HepG2 (cell line): ENCODE measurements around the gene ADAT3. TPM values are rescaled to one million over a fixed set of nuclear protein-coding genes. Genes with fewer than 3 reads are reported as not detected.

ENCODE experiments used
- ARNT2 ChIP-seq: sonication (generic); formaldehyde crosslinking; IDR thresholded peaks from 2 replicates; pipeline ENCODE4 v1.8.0; 2022; ENCODE audit warnings: mild to moderate bottlenecking, low read depth, missing genetic modification reagents, moderate library complexity
- HES4 ChIP-seq: sonication (generic); formaldehyde crosslinking; IDR thresholded peaks from 2 replicates; pipeline ENCODE4 v1.9.0; 2021; ENCODE audit warnings: mild to moderate bottlenecking, missing genetic modification reagents, borderline replicate concordance
- IKZF4 ChIP-seq: sonication (generic); formaldehyde crosslinking; IDR thresholded peaks from 2 replicates; pipeline ENCODE4 v1.5.1; 2020; ENCODE audit warnings: borderline replicate concordance, mild to moderate bottlenecking, low read depth, missing genetic modification reagents; ENCODE audit errors: not compliant biosample characterization
- MED8 ChIP-seq: sonication (generic); formaldehyde crosslinking; IDR thresholded peaks from 2 replicates; pipeline ENCODE4 v1.8.1; 2023; ENCODE audit warnings: mild to moderate bottlenecking, missing genetic modification reagents; ENCODE audit not compliant: insufficient replicate concordance
- MXD4 ChIP-seq: IDR thresholded peaks from 2 replicates; pipeline ENCODE4 v1.6.1; 2016; ENCODE audit warnings: mild to moderate bottlenecking, missing biosample characterization, missing genetic modification reagents
- RBM22 ChIP-seq: fragments of 200-400 bp; formaldehyde crosslinking; optimal IDR thresholded peaks from 2 replicates; pipeline ENCODE3; 2017; ENCODE audit warnings: mild to moderate bottlenecking, low read length, moderate library complexity
- TFE3 ChIP-seq: IDR thresholded peaks from 2 replicates; pipeline ENCODE4 v1.6.1; 2016
- ZFP36L2 ChIP-seq: sonication (generic); formaldehyde crosslinking; IDR thresholded peaks from 2 replicates; pipeline ENCODE4 v1.4.0; 2020; ENCODE audit warnings: missing genetic modification reagents
- ZNF230 ChIP-seq: sonication (generic); formaldehyde crosslinking; IDR thresholded peaks from 2 replicates; pipeline ENCODE4 v1.4.0; 2020; ENCODE audit warnings: mild to moderate bottlenecking, missing genetic modification reagents
- ZNF264 ChIP-seq: sonication (generic); formaldehyde crosslinking; IDR thresholded peaks from 2 replicates; pipeline ENCODE4 v1.4.0; 2020; ENCODE audit warnings: missing genetic modification reagents
- ZNF33A ChIP-seq: sonication (generic); formaldehyde crosslinking; IDR thresholded peaks from 2 replicates; pipeline ENCODE4 v1.5.1; 2020; ENCODE audit warnings: missing genetic modification reagents, mild to moderate bottlenecking, moderate library complexity, borderline replicate concordance
- ZNF430 ChIP-seq: sonication (generic); formaldehyde crosslinking; IDR thresholded peaks from 2 replicates; pipeline ENCODE4 v1.9.0; 2021; ENCODE audit warnings: mild to moderate bottlenecking, missing genetic modification reagents
- ZNF703 ChIP-seq: sonication (generic); formaldehyde crosslinking; IDR thresholded peaks from 2 replicates; pipeline ENCODE4 v1.5.1; 2020; ENCODE audit warnings: missing genetic modification reagents, mild to moderate bottlenecking, moderate library complexity, borderline replicate concordance
- ZXDC ChIP-seq: sonication (generic); formaldehyde crosslinking; IDR thresholded peaks from 2 replicates; pipeline ENCODE4 v1.5.0; 2020; ENCODE audit warnings: mild to moderate bottlenecking, missing genetic modification reagents
- polyA plus RNA-seq, 8 experiments: library from polyadenylated mRNA; depleted of rRNA in 3 of 8; stranded (reverse) in 7 of 8; unstranded in 1 of 8; fragments of >200 nt; fragmentation: Illumina TruSeq in 4 of 8; extraction: Trizol in 4 of 8; gene quantifications; 2 replicates each; pipeline versions ENCODE4 v1.2.1 to v1.2.3, GENCODE V29; 2011 to 2016; ENCODE audit warnings: low read depth in 4 of 8, missing spikeins in 1 of 8, mixed read lengths in 1 of 8; ENCODE audit not compliant: insufficient read depth in 1 of 8
- total RNA-seq, 5 experiments: library from RNA; depleted of rRNA; stranded (reverse); fragments of >200 nt; fragmentation: Illumina TruSeq; extraction: Trizol; gene quantifications; 2 replicates each; pipeline ENCODE4 v1.2.3, GENCODE V29; 2016; ENCODE audit warnings: low read depth in 1 of 5
- TF ChIP-seq, protein P1 (sequence below): sonication (generic); formaldehyde crosslinking; IDR thresholded peaks from 2 replicates; pipeline ENCODE4 v1.5.0; 2020; ENCODE audit warnings: mild to moderate bottlenecking, missing genetic modification reagents
- TF ChIP-seq, protein P2 (sequence below): sonication (generic); formaldehyde crosslinking; IDR thresholded peaks from 2 replicates; pipeline ENCODE4 v1.5.0; 2020; ENCODE audit warnings: missing genetic modification reagents
- TF ChIP-seq, protein P3 (sequence below): IDR thresholded peaks from 2 replicates; pipeline ENCODE4 v1.6.1; 2018; ENCODE audit warnings: missing genetic modification reagents

Gene ADAT3
- total and polyA plus RNA-seq, 2 of the 13 experiments (the other 11 are each of a cell fraction or from before 2014, with no cell fraction given), result 0.95 to 3.5 TPM

GRCh38 chr19:1942078-1942933, 37.1 kb downstream of the ADAT3 start (continued):
- TF ChIP-seq, protein P1, sequence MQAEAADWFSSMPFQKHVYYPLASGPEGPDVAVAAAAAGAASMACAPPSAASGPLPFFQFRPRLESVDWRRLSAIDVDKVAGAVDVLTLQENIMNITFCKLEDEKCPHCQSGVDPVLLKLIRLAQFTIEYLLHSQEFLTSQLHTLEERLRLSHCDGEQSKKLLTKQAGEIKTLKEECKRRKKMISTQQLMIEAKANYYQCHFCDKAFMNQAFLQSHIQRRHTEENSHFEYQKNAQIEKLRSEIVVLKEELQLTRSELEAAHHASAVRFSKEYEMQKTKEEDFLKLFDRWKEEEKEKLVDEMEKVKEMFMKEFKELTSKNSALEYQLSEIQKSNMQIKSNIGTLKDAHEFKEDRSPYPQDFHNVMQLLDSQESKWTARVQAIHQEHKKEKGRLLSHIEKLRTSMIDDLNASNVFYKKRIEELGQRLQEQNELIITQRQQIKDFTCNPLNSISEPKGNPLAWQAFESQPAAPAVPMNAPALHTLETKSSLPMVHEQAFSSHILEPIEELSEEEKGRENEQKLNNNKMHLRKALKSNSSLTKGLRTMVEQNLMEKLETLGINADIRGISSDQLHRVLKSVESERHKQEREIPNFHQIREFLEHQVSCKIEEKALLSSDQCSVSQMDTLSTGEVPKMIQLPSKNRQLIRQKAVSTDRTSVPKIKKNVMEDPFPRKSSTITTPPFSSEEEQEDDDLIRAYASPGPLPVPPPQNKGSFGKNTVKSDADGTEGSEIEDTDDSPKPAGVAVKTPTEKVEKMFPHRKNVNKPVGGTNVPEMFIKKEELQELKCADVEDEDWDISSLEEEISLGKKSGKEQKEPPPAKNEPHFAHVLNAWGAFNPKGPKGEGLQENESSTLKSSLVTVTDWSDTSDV (CRISPR knock-in tag), result no peak
- TF ChIP-seq MXD4 (0 out of 2 replicates have a peak, but pooled peaks have one; percentile 29), IKZF4 (CRISPR knock-in tag) (no peak), ZNF703 (no peak; the same call in 1 of the 2 replicates), ZXDC (CRISPR knock-in tag) (no peak), RBM22 (no peak), ZNF430 (CRISPR knock-in tag) (no peak), HES4 (CRISPR knock-in tag) (peak; percentile 26; the same call in 1 of the 2 replicates), MED8 (CRISPR knock-in tag) (no peak), TFE3 (CRISPR knock-in tag) (peak; percentile 33; the same call in 1 of the 2 replicates), ZFP36L2 (no peak), ZNF33A (CRISPR knock-in tag) (no peak), ARNT2 (no peak), ZNF230 (CRISPR knock-in tag) (no peak), ZNF264 (CRISPR knock-in tag) (no peak)
- TF ChIP-seq, protein P2, sequence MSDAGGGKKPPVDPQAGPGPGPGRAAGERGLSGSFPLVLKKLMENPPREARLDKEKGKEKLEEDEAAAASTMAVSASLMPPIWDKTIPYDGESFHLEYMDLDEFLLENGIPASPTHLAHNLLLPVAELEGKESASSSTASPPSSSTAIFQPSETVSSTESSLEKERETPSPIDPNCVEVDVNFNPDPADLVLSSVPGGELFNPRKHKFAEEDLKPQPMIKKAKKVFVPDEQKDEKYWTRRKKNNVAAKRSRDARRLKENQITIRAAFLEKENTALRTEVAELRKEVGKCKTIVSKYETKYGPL (CRISPR knock-in tag), result no peak
- TF ChIP-seq, protein P3, sequence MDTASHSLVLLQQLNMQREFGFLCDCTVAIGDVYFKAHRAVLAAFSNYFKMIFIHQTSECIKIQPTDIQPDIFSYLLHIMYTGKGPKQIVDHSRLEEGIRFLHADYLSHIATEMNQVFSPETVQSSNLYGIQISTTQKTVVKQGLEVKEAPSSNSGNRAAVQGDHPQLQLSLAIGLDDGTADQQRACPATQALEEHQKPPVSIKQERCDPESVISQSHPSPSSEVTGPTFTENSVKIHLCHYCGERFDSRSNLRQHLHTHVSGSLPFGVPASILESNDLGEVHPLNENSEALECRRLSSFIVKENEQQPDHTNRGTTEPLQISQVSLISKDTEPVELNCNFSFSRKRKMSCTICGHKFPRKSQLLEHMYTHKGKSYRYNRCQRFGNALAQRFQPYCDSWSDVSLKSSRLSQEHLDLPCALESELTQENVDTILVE (CRISPR knock-in tag), result peak; percentile 73
